Smooth muscle cell (in vitro differentiated cells): ENCODE results near the gene NUTF2. TPM values are rescaled to one million over a fixed set of nuclear protein-coding genes. Genes with fewer than 3 reads are reported as not detected.

ENCODE experiments used
- DNase-seq: peaks from one replicate; lab custom pipeline; 2025; ENCODE audit not compliant: unreplicated experiment; lab: John Stamatoyannopoulos, UW
- H2AFZ ChIP-seq: fragments of 200-600 bp; sonication (generic); 2 replicates; pipeline ENCODE4 v1.6.0; 2016; ENCODE audit warnings: antibody characterized with exemption, low read depth, mild to moderate bottlenecking
- H3F3A ChIP-seq: fragments of 200-600 bp; sonication (generic); 2 replicates; pipeline ENCODE4 v1.6.0; 2017; ENCODE audit warnings: antibody characterized with exemption, low read depth
- H3K27ac ChIP-seq: fragments of 200-600 bp; sonication (generic); 2 replicates; pipeline ENCODE4 v1.5.1; 2016; ENCODE audit warnings: low read depth, mild to moderate bottlenecking
- H3K27me3 ChIP-seq: fragments of 200-600 bp; sonication (generic); 2 replicates; pipeline ENCODE4 v1.6.1; 2016; ENCODE audit warnings: low read depth, mild to moderate bottlenecking
- H3K36me3 ChIP-seq: fragments of 200-600 bp; sonication (generic); 2 replicates; pipeline ENCODE4 v1.5.1; 2016; ENCODE audit warnings: low read depth
- H3K4me1 ChIP-seq: fragments of 200-600 bp; sonication (generic); 2 replicates; pipeline ENCODE4 v1.5.1; 2016; ENCODE audit warnings: low read depth
- H3K4me2 ChIP-seq: fragments of 200-600 bp; sonication (generic); 2 replicates; pipeline ENCODE4 v1.6.0; 2016; ENCODE audit warnings: mild to moderate bottlenecking
- H3K4me3 ChIP-seq: fragments of 200-600 bp; sonication (generic); 2 replicates; pipeline ENCODE4 v1.5.1; 2016; ENCODE audit warnings: mild to moderate bottlenecking
- H3K79me2 ChIP-seq: fragments of 200-600 bp; sonication (generic); 2 replicates; pipeline ENCODE4 v1.6.0; 2016; ENCODE audit warnings: low read depth, mild to moderate bottlenecking
- H3K9ac ChIP-seq: fragments of 200-600 bp; sonication (generic); 2 replicates; pipeline ENCODE4 v1.6.0; 2016; ENCODE audit warnings: low read depth
- H3K9me3 ChIP-seq: fragments of 200-600 bp; sonication (generic); replicated peaks from 2 replicates; pipeline ENCODE4 v1.5.1; 2016; ENCODE audit warnings: low read depth
- H4K20me1 ChIP-seq: fragments of 200-600 bp; sonication (generic); 2 replicates; pipeline ENCODE4 v1.6.0; 2016; ENCODE audit warnings: low read depth
- CTCF ChIP-seq: fragments of 200-600 bp; sonication (generic); IDR thresholded peaks from 2 replicates; pipeline ENCODE4 v1.5.1; 2017; ENCODE audit warnings: borderline replicate concordance, mild to moderate bottlenecking, antibody characterized with exemption; ENCODE audit not compliant: insufficient read depth, poor library complexity, severe bottlenecking
- WGBS: methylation state at CpG from one replicate; pipeline ENCODE4 v1.1.7; 2016; ENCODE audit warnings: low lambda C conversion rate; 5-methylcytosine and 5-hydroxymethylcytosine counted together
- polyA plus RNA-seq: library from polyadenylated mRNA; unstranded; fragments of >200 nt; fragmentation: Nextera tagmentation; extraction: Ambion mirVana; gene quantifications from 2 replicates; pipeline ENCODE4 v1.2.1, GENCODE V29; 2016
- total RNA-seq: library from RNA; depleted of rRNA; stranded (reverse); fragments of >200 nt; gene quantifications from 2 replicates; pipeline ENCODE4 v1.2.3, GENCODE V29; 2014

NUTF2 gene
- total and polyA plus RNA-seq, 2 experiments from 2014 or later = 115 to 202 TPM

- 100% methylated on average over 1 of the region's 1 CpG for WGBS
- Histone ChIP-seq H3K4me2 (no peak overlapping the region), H3K36me3 (no peaks in the 10 kb centered on the region)
Measured at GRCh38 chr16:67811899-67812298, 34.8 kb upstream of the NUTF2 start.

GRCh38 chr16:67814567-67814966, 32.2 kb upstream of the NUTF2 start:
- no peak for DNase-seq
- 84% methylated on average over 8 of the region's 8 CpGs for WGBS
- no peaks in the 10 kb centered on the region for H3K79me2 ChIP-seq
- H3K9me3 ChIP-seq = no peaks in the 10 kb centered on the region
- H3K27me3 ChIP-seq = no peaks in the 10 kb centered on the region
- H3F3A ChIP-seq = no peaks in the 10 kb centered on the region
- no peak for TF ChIP-seq CTCF
- H3K4me2 ChIP-seq = no peak overlapping the region
- no peaks in the 10 kb centered on the region for H3K4me1 ChIP-seq
- no peak overlapping the region for H3K9ac ChIP-seq
- H3K36me3 ChIP-seq = no peaks in the 10 kb centered on the region
- no peak overlapping the region for H3K4me3 ChIP-seq
- H2AFZ ChIP-seq = no peak overlapping the region
- H4K20me1 ChIP-seq = no peaks in the 10 kb centered on the region
- no peak overlapping the region for H3K27ac ChIP-seq

More at GRCh38 chr16:67811899-67812298, 34.8 kb upstream of the NUTF2 start:
- Histone ChIP-seq H3K27me3 (no peaks in the 10 kb centered on the region), H3K4me3 (no peak overlapping the region), H3F3A (no peaks in the 10 kb centered on the region), H3K27ac (no peak overlapping the region), H3K79me2 (no peaks in the 10 kb centered on the region), H3K9me3 (no peaks in the 10 kb centered on the region), H3K9ac (no peak overlapping the region), H3K4me1 (no peaks in the 10 kb centered on the region), H4K20me1 (no peaks in the 10 kb centered on the region), H2AFZ (no peak overlapping the region)
- DNase-seq = no peak
- TF ChIP-seq CTCF = no peak

GRCh38 chr16:67820608-67821259, 26.0 kb upstream of the NUTF2 start:
- no peak overlapping the region for H2AFZ ChIP-seq
- no peaks in the 10 kb centered on the region for H3K27me3 ChIP-seq
- no peak for TF ChIP-seq CTCF
- no peak overlapping the region for H3K4me3 ChIP-seq
- H4K20me1 ChIP-seq = no peaks in the 10 kb centered on the region
- no peaks in the 10 kb centered on the region for H3K9me3 ChIP-seq
- no peaks in the 10 kb centered on the region for H3F3A ChIP-seq
- no peaks in the 10 kb centered on the region for H3K36me3 ChIP-seq
- H3K79me2 ChIP-seq = no peaks in the 10 kb centered on the region
- WGBS = 94% methylated on average over 11 of the region's 11 CpGs
- no peak overlapping the region for H3K9ac ChIP-seq
- no peak overlapping the region for H3K4me2 ChIP-seq
- no peak overlapping the region for H3K27ac ChIP-seq
- H3K4me1 ChIP-seq = no peaks in the 10 kb centered on the region
- DNase-seq = no peak

GRCh38 chr16:67822511-67822910, 24.2 kb upstream of the NUTF2 start:
- Histone ChIP-seq H3K9me3 (no peaks in the 10 kb centered on the region), H3K36me3 (no peaks in the 10 kb centered on the region), H3K4me2 (no peak overlapping the region), H3K79me2 (no peaks in the 10 kb centered on the region), H2AFZ (no peak overlapping the region), H3K4me1 (no peaks in the 10 kb centered on the region), H4K20me1 (no peaks in the 10 kb centered on the region), H3K27ac (no peak overlapping the region), H3K27me3 (no peaks in the 10 kb centered on the region), H3F3A (no peaks in the 10 kb centered on the region), H3K9ac (no peak overlapping the region), H3K4me3 (no peak overlapping the region)
- no peak for DNase-seq
- no peak for TF ChIP-seq CTCF
- WGBS = 49% methylated on average over 2 of the region's 2 CpGs
